ENCODE data around the gene CA10.
A peak's percentile ranks its signal among the peaks of the same experiment; 100 is the strongest.

Gene CA10

GRCh38 chr17:51860954-51861561 is 297.5 kb downstream of the CA10 start:
- peak; percentile 3 for DNase-seq (ENCODE audit: low read depth)

GRCh38 chr17:51857052-51857597 is 301.4 kb downstream of the CA10 start:
- DNase-seq (ENCODE audit: low read depth): no peak

GRCh38 chr17:51855806-51856205 is 302.7 kb downstream of the CA10 start:
- DNase-seq (ENCODE audit: low read depth): no peak

- DNase-seq (ENCODE audit: low read depth): no peak
Measured at GRCh38 chr17:51853857-51854256, 304.7 kb downstream of the CA10 start.

- DNase-seq (ENCODE audit: low read depth): no peak
Measured at GRCh38 chr17:51852603-51853002, 305.9 kb downstream of the CA10 start.

- no peak for DNase-seq (ENCODE audit: low read depth)
Measured at GRCh38 chr17:51850201-51850600, 308.3 kb downstream of the CA10 start.

GRCh38 chr17:51848451-51848850 is 310.1 kb downstream of the CA10 start:
- no peak for DNase-seq (ENCODE audit: low read depth)

- no peak for DNase-seq (ENCODE audit: low read depth)
Measured at GRCh38 chr17:51846566-51846965, 311.9 kb downstream of the CA10 start.

- no peak for DNase-seq (ENCODE audit: low read depth)
Measured at GRCh38 chr17:51845776-51846175, 312.7 kb downstream of the CA10 start.

GRCh38 chr17:51842763-51843162 is 315.8 kb downstream of the CA10 start:
- no peak for DNase-seq (ENCODE audit: low read depth)

- no peak for DNase-seq (ENCODE audit: low read depth)
Measured at GRCh38 chr17:51841669-51842068, 316.8 kb downstream of the CA10 start.

- no peak for DNase-seq (ENCODE audit: low read depth)
Measured at GRCh38 chr17:51840688-51841087, 317.8 kb downstream of the CA10 start.

- no peak for DNase-seq (ENCODE audit: low read depth)
Measured at GRCh38 chr17:51833620-51834019, 324.9 kb downstream of the CA10 start.

- DNase-seq (ENCODE audit: low read depth): no peak
Measured at GRCh38 chr17:51833045-51833444, 325.5 kb downstream of the CA10 start.

- no peak for DNase-seq (ENCODE audit: low read depth)
Measured at GRCh38 chr17:51830886-51831285, 327.6 kb downstream of the CA10 start.

GRCh38 chr17:51830451-51830850 is 328.1 kb downstream of the CA10 start:
- DNase-seq (ENCODE audit: low read depth): no peak

- no peak for DNase-seq (ENCODE audit: low read depth)
Measured at GRCh38 chr17:51828901-51829300, 329.6 kb downstream of the CA10 start.

- DNase-seq (ENCODE audit: low read depth): no peak
Measured at GRCh38 chr17:51827140-51827539, 331.4 kb downstream of the CA10 start.

GRCh38 chr17:51820766-51821165 is 337.7 kb downstream of the CA10 start:
- no peak for DNase-seq (ENCODE audit: low read depth)

- DNase-seq (ENCODE audit: low read depth): no peak
Measured at GRCh38 chr17:51820252-51820651, 338.3 kb downstream of the CA10 start.

- DNase-seq (ENCODE audit: low read depth): no peak
Measured at GRCh38 chr17:51819341-51820219, 338.9 kb downstream of the CA10 start.

GRCh38 chr17:51818777-51819176 is 339.7 kb downstream of the CA10 start:
- DNase-seq (ENCODE audit: low read depth): no peak

- DNase-seq (ENCODE audit: low read depth): no peak
Measured at GRCh38 chr17:51817955-51818354, 340.6 kb downstream of the CA10 start.
